HG02885 (cell line): ENCODE data around the gene CPAMD8.
"Not testable (repeated sequence)": the region's sequence is repeated elsewhere in the genome, so short reads cannot be mapped to it uniquely, and the experiment has no call there.

ENCODE experiments used
- ATAC-seq: cut with Tn5 transposase; IDR thresholded peaks from one replicate; pipeline ENCODE4 v1.9.1; 2021; ENCODE audit warnings: mild to moderate bottlenecking; ENCODE audit not compliant: unreplicated experiment, poor library complexity

CPAMD8 gene

GRCh38 chr19:17043744-17044143 is 17.1 kb upstream of the CPAMD8 start:
- ATAC-seq = no peak

- ATAC-seq = no peak
Observed at GRCh38 chr19:17041976-17042375, 15.4 kb upstream of the CPAMD8 start.

- ATAC-seq = no peak
Observed at GRCh38 chr19:17037966-17038500, 11.4 kb upstream of the CPAMD8 start.

GRCh38 chr19:17037184-17037583 is 10.6 kb upstream of the CPAMD8 start:
- ATAC-seq = no peak

GRCh38 chr19:17036640-17037039 is 10.0 kb upstream of the CPAMD8 start:
- no peak for ATAC-seq

- ATAC-seq = no peak
Observed at GRCh38 chr19:17035842-17036424, 9.3 kb upstream of the CPAMD8 start.

GRCh38 chr19:17031741-17032140 is 5.1 kb upstream of the CPAMD8 start:
- no peak for ATAC-seq

- ATAC-seq = no peak
Observed at GRCh38 chr19:17027535-17027975, 945 bp upstream of the CPAMD8 start.

GRCh38 chr19:17025991-17026658 is 485 bp downstream of the CPAMD8 start:
- ATAC-seq = no peak

- no peak for ATAC-seq
Observed at GRCh38 chr19:17025361-17025760, 1.2 kb downstream of the CPAMD8 start.

- ATAC-seq = not testable (repeated sequence)
Observed at GRCh38 chr19:17024941-17025340, 1.7 kb downstream of the CPAMD8 start.

GRCh38 chr19:17023805-17024204 is 2.8 kb downstream of the CPAMD8 start:
- ATAC-seq = no peak

GRCh38 chr19:17022738-17023137 is 3.9 kb downstream of the CPAMD8 start:
- ATAC-seq = no peak

GRCh38 chr19:17021793-17022590 is 4.6 kb downstream of the CPAMD8 start:
- ATAC-seq = no peak

- no peak for ATAC-seq
Observed at GRCh38 chr19:17021328-17021727, 5.3 kb downstream of the CPAMD8 start.

- no peak for ATAC-seq
Observed at GRCh38 chr19:17020823-17021222, 5.8 kb downstream of the CPAMD8 start.

- ATAC-seq = no peak
Observed at GRCh38 chr19:17020385-17020784, 6.2 kb downstream of the CPAMD8 start.

GRCh38 chr19:17014212-17014861 is 12.3 kb downstream of the CPAMD8 start:
- not testable (repeated sequence) for ATAC-seq

- ATAC-seq = no peak
Observed at GRCh38 chr19:17011485-17011884, 15.1 kb downstream of the CPAMD8 start.

GRCh38 chr19:17006579-17006978 is 20.0 kb downstream of the CPAMD8 start:
- no peak for ATAC-seq

GRCh38 chr19:17005000-17005399 is 21.6 kb downstream of the CPAMD8 start:
- ATAC-seq = no peak
